ENCODE measurements around the gene TCF23.

GRCh38 chr2:27105981-27106380 lies 42.8 kb upstream of the TCF23 start:
- no peak for TF ChIP-seq PAX5 (IDR thresholded peaks at IDR 0.05; ENCODE audit: insufficient read depth, low read length, severe bottlenecking)
- TF ChIP-seq POLR2A (IDR thresholded peaks at IDR 0.05; ENCODE audit: low read depth, low read length), result no peak
- TF ChIP-seq POLR2AphosphoS5 (IDR thresholded peaks at IDR 0.05; ENCODE audit: low read depth, low read length), result no peak
- no peak for TF ChIP-seq SPI1 (IDR thresholded peaks at IDR 0.05; ENCODE audit: low read depth, low read length)
- no peak for TF ChIP-seq TAF1 (IDR thresholded peaks at IDR 0.05; ENCODE audit: low read depth, low read length)

Data from GM12891 (cell line).